Right renal pelvis (tissue), 4 donors: ENCODE results near the gene MSH5. TPM values are rescaled to one million over a fixed set of nuclear protein-coding genes. Genes with fewer than 3 reads are reported as not detected.
A peak's percentile ranks its signal among the peaks of the same experiment; 100 is the strongest.
"Not testable (repeated sequence)": the region's sequence is repeated elsewhere in the genome, so short reads cannot be mapped to it uniquely, and the experiment has no call there.

ENCODE experiments used
- DNase-seq, 4 donors: peaks; one replicate each; pipeline ENCODE4 v3.0.0-alpha.2; 2013; ENCODE audit warnings: low read depth in 4 of 4, low spot score in 3 of 4, missing footprints in 1 of 4
- polyA plus RNA-seq, 4 donors: library from polyadenylated mRNA; unstranded; fragments of 120-200 nt; gene quantifications; one replicate each; pipeline ENCODE4 v1.2.1, GENCODE V29; 2013; ENCODE audit not compliant: insufficient read length in 4 of 4

Gene MSH5
- polyA plus RNA-seq, 4 donors: 18.3 to 25.7 (median 20.5) TPM

GRCh38 chr6:31795616-31796298, 56.0 kb downstream of the MSH5 start, which contains the start of gene VARS1:
VARS1 (minus strand) TSS chr6:31795752; CDS start chr6:31795217, 535 bp downstream.
- DNase-seq: peak in 1 of 4 donors; percentile 79

- no peak for DNase-seq
These were observed 57.2 kb downstream of the MSH5 start for GRCh38 chr6:31796993-31797385.

- DNase-seq: no peak
These were observed 57.8 kb downstream of the MSH5 start for GRCh38 chr6:31797588-31797987.

GRCh38 chr6:31799781-31800180, 60.0 kb downstream of the MSH5 start:
- DNase-seq: no peak

GRCh38 chr6:31801031-31801927, 61.5 kb downstream of the MSH5 start:
- DNase-seq: not testable (repeated sequence)

GRCh38 chr6:31805939-31806469, 66.2 kb downstream of the MSH5 start:
- no peak for DNase-seq

GRCh38 chr6:31806470-31807272, 66.9 kb downstream of the MSH5 start, which contains the start of gene LSM2:
LSM2 (minus strand) TSS chr6:31806966; CDS start chr6:31806757, 209 bp downstream.
- peak; percentile 93 to 95 (median 94) for DNase-seq

GRCh38 chr6:31808599-31808998, 68.8 kb downstream of the MSH5 start:
- DNase-seq: not testable (repeated sequence)

GRCh38 chr6:31811645-31812044, 71.8 kb downstream of the MSH5 start:
- no peak for DNase-seq

Other genes with a start within 250 kb of the MSH5 start
- 1 to 10 TPM in 3 of 4 donors, under 1 TPM in 1; 0.80 to 1.6 (median 1.4) TPM for gene MICB, start 241.9 kb upstream of the MSH5 start, polyA plus RNA-seq
- gene MCCD1, start 211.0 kb upstream of the MSH5 start, polyA plus RNA-seq: 10 to 100 TPM; 14.0 to 27.9 (median 20.6) TPM
- 100 to 1,000 TPM; 498 to 550 (median 542) TPM for gene DDX39B, start 198.0 kb upstream of the MSH5 start, polyA plus RNA-seq
- gene ATP6V1G2, start 193.4 kb upstream of the MSH5 start, polyA plus RNA-seq: 10 to 100 TPM in 1 of 4 donors, 1 to 10 TPM in 3; 6.4 to 11.8 (median 7.3) TPM
- gene NFKBIL1, start 192.4 kb upstream of the MSH5 start, polyA plus RNA-seq: 10 to 100 TPM; 19.1 to 27.4 (median 20.8) TPM
- gene LTA, start 167.7 kb upstream of the MSH5 start, polyA plus RNA-seq: under 1 TPM; 0.22 to 0.45 (median 0.34) TPM
- gene TNF, start 164.4 kb upstream of the MSH5 start, polyA plus RNA-seq: under 1 TPM; 0.08 to 0.28 (median 0.16) TPM
- gene LTB, start 157.6 kb upstream of the MSH5 start, polyA plus RNA-seq: 1 to 10 TPM; 1.0 to 2.3 (median 1.2) TPM
- 1 to 10 TPM; 3.8 to 7.0 (median 4.7) TPM for gene LST1, start 153.7 kb upstream of the MSH5 start, polyA plus RNA-seq
- under 1 TPM in 1 of 4 donors, not detected in 3; 0.25 TPM for gene NCR3, start 147.0 kb upstream of the MSH5 start, polyA plus RNA-seq
- 10 to 100 TPM; 73.2 to 86.0 (median 82.3) TPM for gene AIF1, start 124.8 kb upstream of the MSH5 start, polyA plus RNA-seq
- gene PRRC2A, start 119.3 kb upstream of the MSH5 start, polyA plus RNA-seq: 100 to 1,000 TPM; 158 to 215 (median 172) TPM
- gene BAG6, start 87.3 kb upstream of the MSH5 start, polyA plus RNA-seq: 100 to 1,000 TPM; 236 to 267 (median 247) TPM
- 100 to 1,000 TPM in 3 of 4 donors, 10 to 100 TPM in 1; 91.2 to 139 (median 117) TPM for gene APOM, start 84.1 kb upstream of the MSH5 start, polyA plus RNA-seq
- 10 to 100 TPM; 20.0 to 22.5 (median 20.7) TPM for gene C6orf47, start 79.2 kb upstream of the MSH5 start, polyA plus RNA-seq
- 10 to 100 TPM; 25.6 to 28.8 (median 26.0) TPM for gene GPANK1, start 75.0 kb upstream of the MSH5 start, polyA plus RNA-seq
- gene CSNK2B, start 73.9 kb upstream of the MSH5 start, polyA plus RNA-seq: 100 to 1,000 TPM; 237 to 255 (median 246) TPM
- 10 to 100 TPM; 14.0 to 21.3 (median 15.2) TPM for gene LY6G5B, start 70.0 kb upstream of the MSH5 start, polyA plus RNA-seq
- gene LY6G5C, start 58.9 kb upstream of the MSH5 start, polyA plus RNA-seq: 1 to 10 TPM; 2.4 to 3.3 (median 2.7) TPM
- gene ABHD16A, start 36.7 kb upstream of the MSH5 start, polyA plus RNA-seq: 10 to 100 TPM; 52.5 to 62.6 (median 52.9) TPM
- 1 to 10 TPM in 1 of 4 donors, under 1 TPM in 3; 0.33 to 1.0 (median 0.80) TPM for gene LY6G6F, start 33.1 kb upstream of the MSH5 start, polyA plus RNA-seq
- under 1 TPM in 1 of 4 donors, not detected in 3; 0.82 TPM for gene LY6G6D, start 24.7 kb upstream of the MSH5 start, polyA plus RNA-seq
- gene LY6G6C, start 18.3 kb upstream of the MSH5 start, polyA plus RNA-seq: under 1 TPM in 3 of 4 donors, not detected in 1; 0.28 to 0.43 (median 0.40) TPM
- 1 to 10 TPM in 3 of 4 donors, under 1 TPM in 1; 0.96 to 3.8 (median 1.2) TPM for gene MPIG6B, start 16.6 kb upstream of the MSH5 start, polyA plus RNA-seq
- 100 to 1,000 TPM; 148 to 230 (median 168) TPM for gene DDAH2, start 10.7 kb upstream of the MSH5 start, polyA plus RNA-seq
- gene CLIC1, start 3.5 kb upstream of the MSH5 start, polyA plus RNA-seq: 100 to 1,000 TPM; 290 to 327 (median 297) TPM
- 1 to 10 TPM; 2.7 to 9.2 (median 5.6) TPM for gene SAPCD1, start 22.7 kb downstream of the MSH5 start, polyA plus RNA-seq
- gene VWA7, start 37.3 kb downstream of the MSH5 start, polyA plus RNA-seq: 10 to 100 TPM in 1 of 4 donors, 1 to 10 TPM in 3; 7.1 to 10.4 (median 8.7) TPM
- 10 to 100 TPM; 56.8 to 59.8 (median 59.0) TPM for gene VARS1, start 55.7 kb downstream of the MSH5 start, polyA plus RNA-seq
- 10 to 100 TPM; 82.9 to 92.5 (median 84.0) TPM for gene LSM2, start 67.0 kb downstream of the MSH5 start, polyA plus RNA-seq
- gene HSPA1L, start 75.3 kb downstream of the MSH5 start, polyA plus RNA-seq: 1 to 10 TPM; 3.8 to 4.8 (median 4.0) TPM
- gene HSPA1A, start 75.5 kb downstream of the MSH5 start, polyA plus RNA-seq: 100 to 1,000 TPM in 2 of 4 donors, 10 to 100 TPM in 2; 93.4 to 143 (median 105) TPM
- gene HSPA1B, start 87.7 kb downstream of the MSH5 start, polyA plus RNA-seq: 100 to 1,000 TPM; 106 to 189 (median 147) TPM
- 10 to 100 TPM; 76.5 to 91.2 (median 76.6) TPM for gene NEU1, start 122.8 kb downstream of the MSH5 start, polyA plus RNA-seq
- gene SLC44A4, start 139.0 kb downstream of the MSH5 start, polyA plus RNA-seq: 10 to 100 TPM; 44.2 to 55.2 (median 44.7) TPM
- 10 to 100 TPM; 71.6 to 88.6 (median 77.8) TPM for gene EHMT2, start 157.7 kb downstream of the MSH5 start, polyA plus RNA-seq
- 10 to 100 TPM; 21.6 to 27.7 (median 23.0) TPM for gene ZBTB12, start 162.1 kb downstream of the MSH5 start, polyA plus RNA-seq
- gene C2, start 187.7 kb downstream of the MSH5 start, polyA plus RNA-seq: 1 to 10 TPM; 3.6 to 5.6 (median 4.3) TPM
- gene CFB, start 206.1 kb downstream of the MSH5 start, polyA plus RNA-seq: 10 to 100 TPM in 1 of 4 donors, 1 to 10 TPM in 3; 5.0 to 20.8 (median 6.1) TPM
- 100 to 1,000 TPM in 1 of 4 donors, 10 to 100 TPM in 3; 88.2 to 102 (median 92.2) TPM for gene NELFE, start 219.0 kb downstream of the MSH5 start, polyA plus RNA-seq
- 10 to 100 TPM; 41.1 to 51.1 (median 44.7) TPM for gene SKIC2, start 219.2 kb downstream of the MSH5 start, polyA plus RNA-seq
- 10 to 100 TPM; 28.9 to 30.7 (median 29.5) TPM for gene DXO, start 232.1 kb downstream of the MSH5 start, polyA plus RNA-seq
- 10 to 100 TPM; 11.1 to 23.7 (median 14.7) TPM for gene C4A, start 242.1 kb downstream of the MSH5 start, polyA plus RNA-seq